ENCODE results near the gene TCF4.

- TF ChIP-seq PBX3 (IDR thresholded peaks at IDR 0.05) (peak; percentile 86), SMC3 (IDR thresholded peaks at IDR 0.05; ENCODE audit: low read depth, low read length) (no peak), YY1 (IDR thresholded peaks at IDR 0.05; ENCODE audit: low read depth) (peak; percentile 63; the same call in 1 of the 2 replicates), CTCF (IDR thresholded peaks at IDR 0.05) (no peak), JUND (IDR thresholded peaks at IDR 0.05) (peak; percentile 93), EP300 (IDR thresholded peaks at IDR 0.05; ENCODE audit: borderline replicate concordance in 1 of 2, low read depth in 1 of 2, low read length in 1 of 2) (peak in 1 of 2 experiments; percentile 96; a peak in 2 of 4 replicates), MEF2A (IDR thresholded peaks at IDR 0.05; ENCODE audit: borderline replicate concordance, low read depth) (peak; percentile 67; the same call in 1 of the 2 replicates), GABPA (IDR thresholded peaks at IDR 0.05; ENCODE audit: low read depth) (no peak), POLR2AphosphoS5 (IDR thresholded peaks at IDR 0.05; ENCODE audit: low read depth, low read length) (peak; percentile 59; the same call in 1 of the 2 replicates), RXRA (IDR thresholded peaks at IDR 0.05; ENCODE audit: borderline replicate concordance, low read depth) (peak; percentile 73; the same call in 1 of the 2 replicates), MXI1 (IDR thresholded peaks at IDR 0.05; ENCODE audit: low read depth, low read length) (no peak)
- TF ChIP-seq, protein P1, sequence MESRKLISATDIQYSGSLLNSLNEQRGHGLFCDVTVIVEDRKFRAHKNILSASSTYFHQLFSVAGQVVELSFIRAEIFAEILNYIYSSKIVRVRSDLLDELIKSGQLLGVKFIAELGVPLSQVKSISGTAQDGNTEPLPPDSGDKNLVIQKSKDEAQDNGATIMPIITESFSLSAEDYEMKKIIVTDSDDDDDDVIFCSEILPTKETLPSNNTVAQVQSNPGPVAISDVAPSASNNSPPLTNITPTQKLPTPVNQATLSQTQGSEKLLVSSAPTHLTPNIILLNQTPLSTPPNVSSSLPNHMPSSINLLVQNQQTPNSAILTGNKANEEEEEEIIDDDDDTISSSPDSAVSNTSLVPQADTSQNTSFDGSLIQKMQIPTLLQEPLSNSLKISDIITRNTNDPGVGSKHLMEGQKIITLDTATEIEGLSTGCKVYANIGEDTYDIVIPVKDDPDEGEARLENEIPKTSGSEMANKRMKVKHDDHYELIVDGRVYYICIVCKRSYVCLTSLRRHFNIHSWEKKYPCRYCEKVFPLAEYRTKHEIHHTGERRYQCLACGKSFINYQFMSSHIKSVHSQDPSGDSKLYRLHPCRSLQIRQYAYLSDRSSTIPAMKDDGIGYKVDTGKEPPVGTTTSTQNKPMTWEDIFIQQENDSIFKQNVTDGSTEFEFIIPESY (IDR thresholded peaks at IDR 0.05; ENCODE audit: borderline replicate concordance, low read depth): 0 out of 2 replicates have a peak, but pooled peaks have one; percentile 43
- TF ChIP-seq, protein P2, sequence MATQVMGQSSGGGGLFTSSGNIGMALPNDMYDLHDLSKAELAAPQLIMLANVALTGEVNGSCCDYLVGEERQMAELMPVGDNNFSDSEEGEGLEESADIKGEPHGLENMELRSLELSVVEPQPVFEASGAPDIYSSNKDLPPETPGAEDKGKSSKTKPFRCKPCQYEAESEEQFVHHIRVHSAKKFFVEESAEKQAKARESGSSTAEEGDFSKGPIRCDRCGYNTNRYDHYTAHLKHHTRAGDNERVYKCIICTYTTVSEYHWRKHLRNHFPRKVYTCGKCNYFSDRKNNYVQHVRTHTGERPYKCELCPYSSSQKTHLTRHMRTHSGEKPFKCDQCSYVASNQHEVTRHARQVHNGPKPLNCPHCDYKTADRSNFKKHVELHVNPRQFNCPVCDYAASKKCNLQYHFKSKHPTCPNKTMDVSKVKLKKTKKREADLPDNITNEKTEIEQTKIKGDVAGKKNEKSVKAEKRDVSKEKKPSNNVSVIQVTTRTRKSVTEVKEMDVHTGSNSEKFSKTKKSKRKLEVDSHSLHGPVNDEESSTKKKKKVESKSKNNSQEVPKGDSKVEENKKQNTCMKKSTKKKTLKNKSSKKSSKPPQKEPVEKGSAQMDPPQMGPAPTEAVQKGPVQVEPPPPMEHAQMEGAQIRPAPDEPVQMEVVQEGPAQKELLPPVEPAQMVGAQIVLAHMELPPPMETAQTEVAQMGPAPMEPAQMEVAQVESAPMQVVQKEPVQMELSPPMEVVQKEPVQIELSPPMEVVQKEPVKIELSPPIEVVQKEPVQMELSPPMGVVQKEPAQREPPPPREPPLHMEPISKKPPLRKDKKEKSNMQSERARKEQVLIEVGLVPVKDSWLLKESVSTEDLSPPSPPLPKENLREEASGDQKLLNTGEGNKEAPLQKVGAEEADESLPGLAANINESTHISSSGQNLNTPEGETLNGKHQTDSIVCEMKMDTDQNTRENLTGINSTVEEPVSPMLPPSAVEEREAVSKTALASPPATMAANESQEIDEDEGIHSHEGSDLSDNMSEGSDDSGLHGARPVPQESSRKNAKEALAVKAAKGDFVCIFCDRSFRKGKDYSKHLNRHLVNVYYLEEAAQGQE (IDR thresholded peaks at IDR 0.05; ENCODE audit: low read depth, low read length): no peak
Observed at GRCh38 chr18:55250768-55251173, 337.2 kb downstream of the TCF4 start.
